ENCODE results near the gene IL2RA. TPM values are rescaled to one million over a fixed set of nuclear protein-coding genes. Genes with fewer than 3 reads are reported as not detected.
"Not testable (repeated sequence)": the region's sequence is repeated elsewhere in the genome, so short reads cannot be mapped to it uniquely, and the experiment has no call there.

IL2RA gene
- total RNA-seq, 1 donor from 2014 or later: not detected

- no peak for FAIRE-seq
- DNase-seq (ENCODE audit: low spot score in 2 of 2): no peak
Measured at GRCh38 chr10:6083523-6084475, 21.6 kb upstream of the IL2RA start.

- FAIRE-seq (no peak), DNase-seq (ENCODE audit: low spot score in 2 of 2) (no peak)
Measured at GRCh38 chr10:6082496-6083395, 20.6 kb upstream of the IL2RA start.

GRCh38 chr10:6080417-6080973, 18.3 kb upstream of the IL2RA start:
- DNase-seq (ENCODE audit: low spot score in 2 of 2) (no peak), FAIRE-seq (no peak)

- FAIRE-seq (no peak), DNase-seq (ENCODE audit: low spot score in 2 of 2) (no peak)
Measured at GRCh38 chr10:6079044-6079443, 16.9 kb upstream of the IL2RA start.

GRCh38 chr10:6077071-6077675, 15.0 kb upstream of the IL2RA start:
- FAIRE-seq: no peak

GRCh38 chr10:6074489-6075301, 12.5 kb upstream of the IL2RA start:
- no peak for FAIRE-seq
- DNase-seq (ENCODE audit: low spot score in 2 of 2): no peak

More at GRCh38 chr10:6077071-6077675, 15.0 kb upstream of the IL2RA start:
- no peak for DNase-seq (ENCODE audit: low spot score in 2 of 2)

- FAIRE-seq (no peak), DNase-seq (ENCODE audit: low spot score in 2 of 2) (no peak)
Measured at GRCh38 chr10:6072215-6072934, 10.2 kb upstream of the IL2RA start.

GRCh38 chr10:6071181-6072175, 9.3 kb upstream of the IL2RA start:
- no peak for FAIRE-seq
- no peak for DNase-seq (ENCODE audit: low spot score in 2 of 2)

- no peak for FAIRE-seq
- DNase-seq (ENCODE audit: low spot score in 2 of 2): no peak
Measured at GRCh38 chr10:6070660-6071059, 8.5 kb upstream of the IL2RA start.

- FAIRE-seq: no peak
- DNase-seq (ENCODE audit: low spot score in 2 of 2): no peak
Measured at GRCh38 chr10:6069081-6069931, 7.1 kb upstream of the IL2RA start.

- no peak for DNase-seq (ENCODE audit: low spot score in 2 of 2)
- no peak for FAIRE-seq
Measured at GRCh38 chr10:6068422-6068821, 6.3 kb upstream of the IL2RA start.

GRCh38 chr10:6068006-6068405, 5.8 kb upstream of the IL2RA start:
- no peak for DNase-seq (ENCODE audit: low spot score in 2 of 2)
- FAIRE-seq: no peak

GRCh38 chr10:6067457-6067856, 5.3 kb upstream of the IL2RA start:
- FAIRE-seq (no peak), DNase-seq (ENCODE audit: low spot score in 2 of 2) (no peak)

- DNase-seq (ENCODE audit: low spot score in 2 of 2) (no peak), FAIRE-seq (no peak)
Measured at GRCh38 chr10:6065835-6066234, 3.7 kb upstream of the IL2RA start.

GRCh38 chr10:6065406-6065805, 3.2 kb upstream of the IL2RA start:
- no peak for FAIRE-seq
- DNase-seq (ENCODE audit: low spot score in 2 of 2): no peak

- not testable (repeated sequence) for FAIRE-seq
Measured at GRCh38 chr10:6064726-6065125, 2.6 kb upstream of the IL2RA start.

GRCh38 chr10:6064119-6064518, 2.0 kb upstream of the IL2RA start:
- DNase-seq (ENCODE audit: low spot score in 2 of 2) (no peak), FAIRE-seq (no peak)

More at GRCh38 chr10:6064726-6065125, 2.6 kb upstream of the IL2RA start:
- DNase-seq (ENCODE audit: low spot score in 2 of 2): not testable (repeated sequence)
